Measurements from ENCODE around the gene GNG4.

Gene GNG4

DNA sequence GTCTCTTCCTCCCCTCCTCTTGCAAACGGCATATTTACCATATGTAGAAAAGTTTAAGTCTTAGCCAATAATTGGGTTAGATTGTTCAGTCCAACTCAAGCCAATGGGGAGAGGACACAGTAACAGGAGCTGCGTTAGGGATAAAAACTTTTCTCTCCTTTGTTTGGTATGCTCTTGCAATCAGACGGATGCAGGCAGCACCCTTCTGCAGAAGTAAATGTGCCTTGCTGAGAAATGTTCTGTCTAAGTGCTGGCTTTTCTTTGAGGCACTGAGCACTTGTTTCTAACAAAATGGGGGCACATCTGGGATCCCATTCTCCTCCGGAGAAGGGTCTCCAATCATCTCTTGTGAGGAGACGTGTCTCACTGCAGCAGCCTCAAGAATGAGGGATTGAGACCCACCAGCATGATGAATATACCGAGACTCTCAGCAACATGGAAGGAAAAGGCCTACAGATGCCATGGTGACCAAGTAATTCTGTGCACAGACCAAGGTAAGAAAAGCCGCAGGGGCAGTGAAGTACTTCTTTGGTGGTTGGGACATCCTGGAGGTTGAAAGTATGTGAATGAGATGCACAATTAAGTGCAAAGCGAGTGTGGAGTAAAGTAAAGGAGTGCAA, 20.7 kb upstream of the GNG4 start:
- DNase-seq: no peak
- no peak overlapping the region for H3K4me3 ChIP-seq (ENCODE audit: low read depth, low read length)

DNA sequence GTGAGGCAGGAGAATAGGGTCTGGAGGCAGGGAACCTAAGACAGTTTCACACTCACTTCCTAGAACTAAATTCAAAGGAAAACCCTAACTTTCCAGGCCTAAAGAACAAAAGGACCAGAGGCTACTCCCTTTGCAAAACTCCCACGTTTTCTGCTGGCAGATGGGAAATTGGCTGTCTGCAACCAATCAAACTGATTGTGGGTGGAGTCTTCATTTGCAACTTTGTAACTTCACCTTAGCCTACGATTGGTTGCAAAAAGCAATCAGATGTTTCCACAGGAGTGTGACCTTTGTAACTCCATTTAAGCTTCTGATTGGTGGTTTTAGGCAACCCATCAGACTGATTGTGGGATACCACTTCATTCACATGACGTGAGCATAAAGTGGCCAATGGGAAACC, 19.7 kb upstream of the GNG4 start:
- H3K27ac ChIP-seq: no peak overlapping the region
- no peak for DNase-seq
- in situ Hi-C loops (cut with HindIII; ENCODE audit: low pct_ligation_motif_present, low sequenced_read_pairs): no loop called here
- peaks cover 3% of the 10 kb centered on the region for H3K36me3 ChIP-seq (replicated peaks)
- TF ChIP-seq, protein P1, sequence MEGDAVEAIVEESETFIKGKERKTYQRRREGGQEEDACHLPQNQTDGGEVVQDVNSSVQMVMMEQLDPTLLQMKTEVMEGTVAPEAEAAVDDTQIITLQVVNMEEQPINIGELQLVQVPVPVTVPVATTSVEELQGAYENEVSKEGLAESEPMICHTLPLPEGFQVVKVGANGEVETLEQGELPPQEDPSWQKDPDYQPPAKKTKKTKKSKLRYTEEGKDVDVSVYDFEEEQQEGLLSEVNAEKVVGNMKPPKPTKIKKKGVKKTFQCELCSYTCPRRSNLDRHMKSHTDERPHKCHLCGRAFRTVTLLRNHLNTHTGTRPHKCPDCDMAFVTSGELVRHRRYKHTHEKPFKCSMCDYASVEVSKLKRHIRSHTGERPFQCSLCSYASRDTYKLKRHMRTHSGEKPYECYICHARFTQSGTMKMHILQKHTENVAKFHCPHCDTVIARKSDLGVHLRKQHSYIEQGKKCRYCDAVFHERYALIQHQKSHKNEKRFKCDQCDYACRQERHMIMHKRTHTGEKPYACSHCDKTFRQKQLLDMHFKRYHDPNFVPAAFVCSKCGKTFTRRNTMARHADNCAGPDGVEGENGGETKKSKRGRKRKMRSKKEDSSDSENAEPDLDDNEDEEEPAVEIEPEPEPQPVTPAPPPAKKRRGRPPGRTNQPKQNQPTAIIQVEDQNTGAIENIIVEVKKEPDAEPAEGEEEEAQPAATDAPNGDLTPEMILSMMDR (IDR thresholded peaks at IDR 0.05; ENCODE audit: low read depth, low read length, missing control alignments): no peak
- no peak overlapping the region for H3K4me3 ChIP-seq (ENCODE audit: low read depth, low read length)
- no peaks in the 10 kb centered on the region for H3K27me3 ChIP-seq (replicated peaks)

More for the DNA sequence above, 20.7 kb upstream of the GNG4 start:
- in situ Hi-C loops (cut with HindIII; ENCODE audit: low pct_ligation_motif_present, low sequenced_read_pairs): no loop called here
- Histone ChIP-seq H3K36me3 (replicated peaks) (peaks cover 3% of the 10 kb centered on the region), H3K27ac (no peak overlapping the region), H3K27me3 (replicated peaks) (no peaks in the 10 kb centered on the region)
- TF ChIP-seq, protein P1 (IDR thresholded peaks at IDR 0.05; ENCODE audit: low read depth, low read length, missing control alignments): no peak

DNA sequence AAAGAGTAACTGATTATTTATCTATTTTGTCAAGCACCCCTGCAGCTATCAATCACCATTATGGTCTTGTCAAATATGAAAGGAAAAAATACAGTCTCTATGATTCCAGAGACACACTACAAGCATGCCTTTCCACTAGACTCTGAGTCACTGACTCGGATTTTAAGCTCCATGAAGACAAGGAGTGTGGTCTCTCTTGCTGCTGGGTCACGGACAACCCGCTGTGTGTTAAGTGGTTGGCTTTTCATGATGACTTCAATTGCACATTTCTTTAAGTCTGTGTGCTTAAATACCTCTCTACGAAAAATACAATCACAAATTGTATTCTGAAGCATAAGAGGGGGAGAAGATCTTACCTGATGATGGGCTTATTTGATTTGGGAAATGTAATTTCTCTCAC, 14.0 kb upstream of the GNG4 start:
- no peaks in the 10 kb centered on the region for H3K27me3 ChIP-seq (replicated peaks)
- in situ Hi-C loops (cut with HindIII; ENCODE audit: low pct_ligation_motif_present, low sequenced_read_pairs): no loop called here
- H3K27ac ChIP-seq: no peak overlapping the region
- DNase-seq: no peak
- TF ChIP-seq, protein P1 (IDR thresholded peaks at IDR 0.05; ENCODE audit: low read depth, low read length, missing control alignments): no peak
- no peaks in the 10 kb centered on the region for H3K36me3 ChIP-seq (replicated peaks)
- H3K4me3 ChIP-seq (ENCODE audit: low read depth, low read length): no peak overlapping the region

DNA sequence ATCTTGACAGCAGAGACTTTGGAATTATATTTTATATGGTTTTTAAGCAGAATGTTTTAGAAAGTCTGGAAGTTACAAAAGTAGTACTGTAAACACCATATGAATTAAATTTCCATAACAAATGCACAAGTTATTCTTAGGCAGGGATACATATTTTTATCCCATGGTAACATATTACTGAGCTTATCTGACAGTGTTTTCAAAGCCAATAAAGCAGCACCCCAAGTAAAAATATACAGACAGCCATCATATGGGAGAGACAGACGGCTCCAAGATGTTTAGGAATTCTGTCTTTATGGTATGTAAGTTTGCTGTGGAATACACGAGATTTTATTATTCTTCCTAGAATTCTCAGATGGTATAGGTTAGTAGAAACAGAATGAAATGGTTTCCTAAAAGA, 12.0 kb upstream of the GNG4 start:
- TF ChIP-seq, protein P1 (IDR thresholded peaks at IDR 0.05; ENCODE audit: low read depth, low read length, missing control alignments): no peak
- Histone ChIP-seq H3K36me3 (replicated peaks) (no peaks in the 10 kb centered on the region), H3K4me3 (ENCODE audit: low read depth, low read length) (no peak overlapping the region), H3K27ac (no peak overlapping the region), H3K27me3 (replicated peaks) (no peaks in the 10 kb centered on the region)
- no peak for DNase-seq
- in situ Hi-C loops (cut with HindIII; ENCODE audit: low pct_ligation_motif_present, low sequenced_read_pairs): no loop called here

DNA sequence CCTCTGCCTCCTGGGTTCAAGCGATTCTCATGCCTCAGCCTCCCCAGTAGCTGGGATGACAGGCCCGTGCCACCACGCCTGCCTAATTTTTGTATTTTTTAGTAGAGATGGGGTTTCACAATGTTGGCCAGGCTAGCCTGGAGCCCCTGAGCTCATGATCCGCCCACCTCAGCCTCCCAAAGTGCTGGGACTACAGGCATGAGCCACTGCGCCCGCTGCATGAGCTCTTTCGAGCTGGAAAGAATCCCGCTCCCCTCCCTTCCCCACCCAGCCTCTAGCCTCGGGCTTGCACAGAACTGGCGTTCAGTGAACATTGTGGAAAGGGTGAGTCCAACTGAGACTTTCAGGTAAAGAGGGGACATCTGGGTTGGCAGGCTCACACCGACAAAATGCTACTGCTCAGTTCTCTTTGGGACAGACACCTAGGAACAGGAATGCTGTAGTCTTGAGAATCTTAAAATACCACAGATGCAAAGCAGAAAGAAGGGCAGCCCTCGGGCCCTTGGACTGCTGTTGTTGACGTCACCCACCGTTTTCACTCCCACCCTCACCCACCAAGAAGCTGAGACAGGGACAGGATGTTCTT, 9.7 kb upstream of the GNG4 start:
- no peaks in the 10 kb centered on the region for H3K27me3 ChIP-seq (replicated peaks)
- no peak overlapping the region for H3K4me3 ChIP-seq (ENCODE audit: low read depth, low read length)
- DNase-seq: no peak
- no peaks in the 10 kb centered on the region for H3K36me3 ChIP-seq (replicated peaks)
- TF ChIP-seq, protein P1 (IDR thresholded peaks at IDR 0.05; ENCODE audit: low read depth, low read length, missing control alignments): no peak
- no peak overlapping the region for H3K27ac ChIP-seq
- in situ Hi-C loops (cut with HindIII; ENCODE audit: low pct_ligation_motif_present, low sequenced_read_pairs): no loop called here
